WTC11 (cell line): ENCODE data around the gene PRND. TPM values are rescaled to one million over a fixed set of nuclear protein-coding genes. Genes with fewer than 3 reads are reported as not detected.

Experiments used
- ATAC-seq: fragments of 200-7000 bp; cut with Tn5 transposase; 2 replicates; pipeline ENCODE4 v1.10.0; 2021; ENCODE audit warnings: mild to moderate bottlenecking, moderate library complexity
- CTCF ChIA-PET: fragments of 300-600 bp; sonication (Branson Sonifier 250); formaldehyde crosslinking; loops from one replicate; lab custom pipeline; 2021; ENCODE audit warnings: antibody characterized with exemption; lab: Charles Lee
- POLR2A ChIA-PET: fragments of 350-600 bp; sonication (Branson Sonifier 250); formaldehyde crosslinking; loops from one replicate; lab custom pipeline; 2021; ENCODE audit warnings: antibody characterized with exemption; lab: Charles Lee
- DNase-seq: peaks from one replicate; pipeline ENCODE4 v3.0.0; 2021; ENCODE audit warnings: low spot score
- H3K27ac Mint-ChIP-seq: 2 replicates; pipeline ENCODE4 v1.8.0; 2021; ENCODE audit warnings: mixed read lengths
- H3K27me3 Mint-ChIP-seq: 2 replicates; pipeline ENCODE4 v1.8.0; 2021; ENCODE audit warnings: low read depth, mild to moderate bottlenecking, moderate library complexity, mixed read lengths
- H3K36me3 Mint-ChIP-seq: 2 replicates; pipeline ENCODE4 v1.8.0; 2021; ENCODE audit warnings: mixed read lengths
- H3K4me1 Mint-ChIP-seq: 2 replicates; pipeline ENCODE4 v1.8.0; 2022; ENCODE audit warnings: mixed read lengths
- H3K4me3 Mint-ChIP-seq: 2 replicates; pipeline ENCODE4 v1.8.0; 2021; ENCODE audit warnings: mild to moderate bottlenecking, moderate library complexity, mixed read lengths
- H3K9me3 Mint-ChIP-seq: 2 replicates; pipeline ENCODE4 v1.8.0; 2021; ENCODE audit warnings: mixed read lengths
- E2F4 ChIP-seq: sonication (generic); formaldehyde crosslinking; IDR thresholded peaks from 2 replicates; pipeline ENCODE4 v1.8.1; 2022; ENCODE audit warnings: low read depth, mild to moderate bottlenecking, moderate library complexity, missing genetic modification reagents, borderline replicate concordance
- ESRRA ChIP-seq: sonication (generic); formaldehyde crosslinking; IDR thresholded peaks from 2 replicates; pipeline ENCODE4 v1.8.1; 2022; ENCODE audit warnings: mild to moderate bottlenecking, missing genetic modification reagents, borderline replicate concordance
- FOXJ3 ChIP-seq: sonication (generic); formaldehyde crosslinking; IDR thresholded peaks from 2 replicates; pipeline ENCODE4 v1.9.0; 2021; ENCODE audit warnings: missing genetic modification reagents, mild to moderate bottlenecking, borderline replicate concordance
- FOXK1 ChIP-seq: sonication (generic); formaldehyde crosslinking; IDR thresholded peaks from 2 replicates; pipeline ENCODE4 v1.8.0; 2022; ENCODE audit warnings: mild to moderate bottlenecking, moderate library complexity, missing genetic modification reagents
- HMGXB4 ChIP-seq: sonication (generic); formaldehyde crosslinking; IDR thresholded peaks from 2 replicates; pipeline ENCODE4 v1.8.1; 2023; ENCODE audit warnings: mild to moderate bottlenecking, moderate library complexity, missing genetic modification reagents
- IRF2 ChIP-seq: sonication (generic); formaldehyde crosslinking; IDR thresholded peaks from 2 replicates; pipeline ENCODE4 v1.8.0; 2022; ENCODE audit warnings: low read depth, missing genetic modification reagents, borderline replicate concordance
- KAT7 ChIP-seq: sonication (generic); formaldehyde crosslinking; IDR thresholded peaks from 2 replicates; pipeline ENCODE4 v1.8.1; 2023; ENCODE audit warnings: missing genetic modification reagents, mild to moderate bottlenecking, borderline replicate concordance
- MLX ChIP-seq: sonication (generic); formaldehyde crosslinking; IDR thresholded peaks from 2 replicates; pipeline ENCODE4 v1.8.1; 2023; ENCODE audit warnings: mild to moderate bottlenecking, missing genetic modification reagents, moderate library complexity
- MXD4 ChIP-seq: fragments of 250-450 bp; sonication (Bioruptor Pico); IDR thresholded peaks from 2 replicates; pipeline ENCODE4 v1.8.0; 2021; ENCODE audit warnings: mild to moderate bottlenecking, moderate library complexity, borderline replicate concordance
- NFYB ChIP-seq: sonication (generic); formaldehyde crosslinking; conservative IDR thresholded peaks from 2 replicates; pipeline ENCODE4 v1.8.0; 2022; ENCODE audit warnings: low read depth, missing genetic modification reagents
- SMAD4 ChIP-seq: sonication (generic); formaldehyde crosslinking; IDR thresholded peaks from 2 replicates; pipeline ENCODE4 v1.8.0; 2022; ENCODE audit warnings: mild to moderate bottlenecking, missing genetic modification reagents
- SP1 ChIP-seq: sonication (generic); formaldehyde crosslinking; conservative IDR thresholded peaks from 2 replicates; pipeline ENCODE4 v1.8.1; 2022; ENCODE audit warnings: missing genetic modification reagents
- STAT6 ChIP-seq: sonication (generic); formaldehyde crosslinking; conservative IDR thresholded peaks from 2 replicates; pipeline ENCODE4 v1.8.1; 2023; ENCODE audit warnings: mild to moderate bottlenecking, low read depth, missing genetic modification reagents, moderate library complexity
- TCF7 ChIP-seq: sonication (generic); formaldehyde crosslinking; IDR thresholded peaks from 2 replicates; pipeline ENCODE4 v1.8.0; 2022; ENCODE audit warnings: mild to moderate bottlenecking, low read depth, missing genetic modification reagents, moderate library complexity
- TP53 ChIP-seq: sonication (generic); formaldehyde crosslinking; IDR thresholded peaks from 2 replicates; pipeline ENCODE4 v1.8.1; 2023; ENCODE audit warnings: mild to moderate bottlenecking, missing genetic modification reagents
- ZBTB21 ChIP-seq: sonication (generic); formaldehyde crosslinking; IDR thresholded peaks from 2 replicates; pipeline ENCODE4 v1.8.1; 2023; ENCODE audit warnings: mild to moderate bottlenecking, missing genetic modification reagents, borderline replicate concordance
- ZBTB43 ChIP-seq: sonication (generic); formaldehyde crosslinking; IDR thresholded peaks from 2 replicates; pipeline ENCODE4 v1.8.1; 2023; ENCODE audit warnings: mild to moderate bottlenecking, missing genetic modification reagents
- ZNF232 ChIP-seq: sonication (generic); formaldehyde crosslinking; IDR thresholded peaks from 2 replicates; pipeline ENCODE4 v1.8.0; 2022; ENCODE audit warnings: mild to moderate bottlenecking, missing genetic modification reagents
- ZNF263 ChIP-seq: sonication (generic); formaldehyde crosslinking; IDR thresholded peaks from 2 replicates; pipeline ENCODE4 v1.8.1; 2022; ENCODE audit warnings: low read depth, mild to moderate bottlenecking, moderate library complexity, missing genetic modification reagents
- total RNA-seq: library from RNA; stranded (reverse); gene quantifications from 3 replicates; pipeline ENCODE4 v1.2.3, GENCODE V29; 2021

PRND gene
- total RNA-seq, 1 experiment from 2014 or later, result 0.04 TPM

GRCh38 chr20:4673371-4674001, 48.2 kb upstream of the PRND start:
- H3K4me1 Mint-ChIP-seq, result peaks cover 18% of the 10 kb centered on the region
- no peak overlapping the region for H3K4me3 Mint-ChIP-seq
- CTCF ChIA-PET, result no interaction called here
- TF ChIP-seq ZBTB21 (CRISPR knock-in tag) (no peak), MXD4 (CRISPR knock-in tag) (no peak), FOXK1 (CRISPR knock-in tag) (no peak), ESRRA (CRISPR knock-in tag) (no peak), TCF7 (CRISPR knock-in tag) (no peak), ZNF263 (CRISPR knock-in tag) (no peak), FOXJ3 (CRISPR knock-in tag) (no peak), NFYB (CRISPR knock-in tag) (no peak), STAT6 (no peak)
- ATAC-seq (no peak), DNase-seq (no peak)
- no peaks in the 10 kb centered on the region for H3K36me3 Mint-ChIP-seq
- H3K27me3 Mint-ChIP-seq, result no peaks in the 10 kb centered on the region; the same call in 1 of the 2 replicates
- H3K9me3 Mint-ChIP-seq, result peaks cover 6% of the 10 kb centered on the region
- POLR2A ChIA-PET, result no interaction called here
- H3K27ac Mint-ChIP-seq, result no peak overlapping the region

GRCh38 chr20:4674672-4675071, 47.0 kb upstream of the PRND start:
- no peak overlapping the region for H3K4me3 Mint-ChIP-seq
- no peak overlapping the region for H3K27ac Mint-ChIP-seq
- H3K4me1 Mint-ChIP-seq, result peaks cover 25% of the 10 kb centered on the region
- no peak for DNase-seq
- CTCF ChIA-PET, result no interaction called here
- no peak for TF ChIP-seq HMGXB4 (CRISPR knock-in tag)
- TF ChIP-seq FOXJ3 (CRISPR knock-in tag), result no peak
- TF ChIP-seq, all 79 proteins: peak for 0
- no peaks in the 10 kb centered on the region for H3K36me3 Mint-ChIP-seq
- POLR2A ChIA-PET, result no interaction called here
- no peak for ATAC-seq
- no peaks in the 10 kb centered on the region; the same call in 1 of the 2 replicates for H3K27me3 Mint-ChIP-seq
- H3K9me3 Mint-ChIP-seq, result peaks cover 6% of the 10 kb centered on the region

- no peak for TF ChIP-seq E2F4
- no peak for TF ChIP-seq ZNF232 (CRISPR knock-in tag)
- TF ChIP-seq FOXK1 (CRISPR knock-in tag), result no peak
- TF ChIP-seq ZBTB43 (CRISPR knock-in tag), result no peak
- no peak for TF ChIP-seq TP53 (CRISPR knock-in tag)
- no peak for TF ChIP-seq KAT7 (CRISPR knock-in tag)
- no peak for TF ChIP-seq SP1 (CRISPR knock-in tag)
- TF ChIP-seq SMAD4 (CRISPR knock-in tag), result no peak
- no peak for TF ChIP-seq ESRRA (CRISPR knock-in tag)
- TF ChIP-seq STAT6, result no peak
- no peak for TF ChIP-seq IRF2 (CRISPR knock-in tag)
- no peak for TF ChIP-seq MLX
- TF ChIP-seq, all 79 proteins: peak for 0
- POLR2A ChIA-PET, result no interaction called here
These were observed 43.9 kb upstream of the PRND start for GRCh38 chr20:4677846-4678245.

More at GRCh38 chr20:4677846-4678245, 43.9 kb upstream of the PRND start:
- no peaks in the 10 kb centered on the region for H3K9me3 Mint-ChIP-seq
- CTCF ChIA-PET, result interaction anchor here (0.6 to 1.3 kb wide), 2 partner anchors 63 to 1600 kb away, joined by 4 read pairs; no protein-coding TSS in a partner anchor
- peaks cover 31% of the 10 kb centered on the region for H3K4me1 Mint-ChIP-seq
- DNase-seq, result no peak
- no peaks in the 10 kb centered on the region; the same call in 1 of the 2 replicates for H3K27me3 Mint-ChIP-seq
- no peak for ATAC-seq
- no peak overlapping the region for H3K27ac Mint-ChIP-seq
- no peak overlapping the region for H3K4me3 Mint-ChIP-seq
- no peaks in the 10 kb centered on the region for H3K36me3 Mint-ChIP-seq
